Measurements from ENCODE around the gene MMS22L. TPM values are rescaled to one million over a fixed set of nuclear protein-coding genes. Genes with fewer than 3 reads are reported as not detected.

The MMS22L gene
- total RNA-seq, 1 experiment from 2014 or later: 52.8 TPM

- Histone ChIP-seq H4K5ac (ENCODE audit: insufficient read length, low read depth, low read length) (no peak overlapping the region), H3K4me2 (ENCODE audit: insufficient read depth, insufficient read length, low read length) (no peak overlapping the region), H2BK120ac (ENCODE audit: low read depth, low read length, poor library complexity, severe bottlenecking) (no peak overlapping the region), H3K9me3 (ENCODE audit: control insufficient read depth, low read depth, low read length) (no peaks in the 10 kb centered on the region), H2BK20ac (ENCODE audit: low read depth, low read length, poor library complexity, severe bottlenecking) (no peak overlapping the region), H3K56ac (ENCODE audit: insufficient read length, low read depth, low read length) (no peak overlapping the region), H3K27me3 (ENCODE audit: insufficient read depth, low read length) (no peaks in the 10 kb centered on the region), H2BK15ac (ENCODE audit: low read depth, low read length) (no peak overlapping the region), H4K8ac (replicated peaks; ENCODE audit: insufficient read length, low read depth, low read length) (no peak overlapping the region), H3K79me1 (ENCODE audit: insufficient read depth, low read depth, low read length, poor library complexity, severe bottlenecking) (no peaks in the 10 kb centered on the region), H3K79me2 (ENCODE audit: insufficient read depth, low read length) (no peaks in the 10 kb centered on the region), H3K27ac (ENCODE audit: insufficient read length, low read depth, low read length) (no peak overlapping the region), H4K20me1 (ENCODE audit: control insufficient read depth, insufficient read depth, insufficient read length) (no peaks in the 10 kb centered on the region), H3K18ac (ENCODE audit: insufficient read length, low read depth, low read length) (no peak overlapping the region), H4K91ac (ENCODE audit: insufficient read length, low read depth, low read length) (no peak overlapping the region), H2BK12ac (ENCODE audit: insufficient read length, low read depth, low read length) (no peak overlapping the region), H3K23me2 (ENCODE audit: insufficient read length, low read depth, low read length, poor library complexity, severe bottlenecking) (no peaks in the 10 kb centered on the region), H2BK5ac (ENCODE audit: insufficient read length, low read length) (no peak overlapping the region), H3K4me1 (ENCODE audit: insufficient read depth, low read length) (no peaks in the 10 kb centered on the region), H3K23ac (ENCODE audit: insufficient read length, low read depth, low read length) (no peak overlapping the region), H3K14ac (ENCODE audit: insufficient read depth, low read length) (no peak overlapping the region), H3K9ac (ENCODE audit: extremely low read depth, insufficient read length, low read length) (no peak overlapping the region), H2AK5ac (ENCODE audit: insufficient read length, low read length) (no peak overlapping the region), H2AFZ (ENCODE audit: low read length) (no peak overlapping the region), H3K4ac (ENCODE audit: low read depth, low read length) (no peak overlapping the region), H3T11ph (ENCODE audit: low read length) (no peak overlapping the region)
- H3K9me3 Mint-ChIP-seq: peaks cover 6 to 7% of the 10 kb centered on the region in 2 experiments; a peak in 3 of 5 replicates
- DNase-seq: no peak
- WGBS (ENCODE audit: extremely low coverage, insufficient read length, low lambda C conversion rate): no CpG with 5 or more reads among the region's 5 CpGs
- H3K4me1 Mint-ChIP-seq: peaks cover 14 to 18% of the 10 kb centered on the region in 2 experiments
- H3K27me3 Mint-ChIP-seq (ENCODE audit: low read depth): no peaks in the 10 kb centered on the region; the same call in 1 of the 2 replicates
- no peak for TF ChIP-seq CTCF (conservative IDR thresholded peaks at IDR 0.05)
- no peak overlapping the region for H3K4me3 Mint-ChIP-seq
- H3K27ac Mint-ChIP-seq: no peak overlapping the region
- H3K36me3 Mint-ChIP-seq (ENCODE audit: insufficient read depth in 1 of 3, low read depth in 3 of 3): peaks cover 0 to 9% (median 2%) of the 10 kb centered on the region in 3 experiments; a peak in 3 of 7 replicates
These were observed 172.9 kb downstream of the MMS22L start for GRCh38 chr6:97110149-97110548.

Data from H9 (cell line).